GM12878 (cell line): ENCODE measurements around the gene WDR93. TPM values are rescaled to one million over a fixed set of nuclear protein-coding genes. Genes with fewer than 3 reads are reported as not detected.

Experiments used
- ATAC-seq: fragments of 200-7000 bp; cut with Tn5 transposase; 3 replicates; pipeline ENCODE4 v1.9.1; 2020; ENCODE audit warnings: mild to moderate bottlenecking, moderate library complexity
- BruUV-seq: library from RNA; stranded (reverse); fragments of 400-500 nt; replicated peaks from 2 replicates; lab custom pipeline; 2021; lab: Mats Ljungman, UMichigan
- CTCF ChIA-PET: fragments of 300-600 bp; sonication (Branson Sonifier 250); formaldehyde crosslinking; extraction: SDS; loops from one replicate; lab custom pipeline; 2021; ENCODE audit warnings: inconsistent platforms; lab: Yijun Ruan, JAX
- POLR2A ChIA-PET: fragments of 350-600 bp; formaldehyde crosslinking; extraction: SDS; loops from one replicate; lab custom pipeline; 2021; ENCODE audit warnings: inconsistent platforms; lab: Charles Lee
- RAD21 ChIA-PET: fragments of 300-600 bp; sonication (Branson Sonifier 250); formaldehyde crosslinking; loops from one replicate; lab custom pipeline; 2023; ENCODE audit warnings: antibody characterized with exemption; ENCODE audit not compliant: unreplicated experiment; lab: Charles Lee
- SMC1A ChIA-PET: fragments of 300-600 bp; sonication (Branson Sonifier 250); formaldehyde crosslinking; loops from one replicate; lab custom pipeline; 2023; ENCODE audit not compliant: unreplicated experiment, uncharacterized antibody; lab: Charles Lee
- DNase-seq: peaks from one replicate; pipeline ENCODE4 v3.0.0-alpha.2; 2011; ENCODE audit warnings: low read depth, low spot score
- FAIRE-seq: peaks from 3 replicates; lab custom pipeline; 2011; peaks lifted over from hg19 to GRCh38; lab: Jason Lieb, UNC
- H2AFZ ChIP-seq: 2 replicates; pipeline ENCODE4 v1.6.0; 2011; ENCODE audit warnings: low read depth, low read length, control low read depth; ENCODE audit not compliant: control insufficient read depth
- H3K27ac ChIP-seq: 2 replicates; pipeline ENCODE4 v1.5.1; 2011; ENCODE audit warnings: control low read depth; ENCODE audit not compliant: control insufficient read depth, insufficient read depth
- H3K27me3 ChIP-seq, 2 experiments: replicated peaks in 1 of 2; 2 replicates each; pipeline versions ENCODE4 v1.6.0 to v1.6.1; 2011; ENCODE audit warnings: low read length in 1 of 2; ENCODE audit not compliant: control insufficient read depth in 2 of 2, insufficient read depth in 2 of 2
- H3K36me3 ChIP-seq, 2 experiments: 2 replicates each; pipeline ENCODE4 v1.5.1; 2011; ENCODE audit warnings: low read length in 1 of 2; ENCODE audit not compliant: control insufficient read depth in 2 of 2, insufficient read depth in 2 of 2
- H3K4me1 ChIP-seq: 2 replicates; pipeline ENCODE4 v1.6.1; 2011; ENCODE audit warnings: mild to moderate bottlenecking, low read length, moderate library complexity, mixed read lengths; ENCODE audit not compliant: control insufficient read depth, insufficient read depth
- H3K4me2 ChIP-seq: 2 replicates; pipeline ENCODE4 v1.6.0; 2011; ENCODE audit warnings: control low read depth; ENCODE audit not compliant: control insufficient read depth, insufficient read depth
- H3K4me3 ChIP-seq: fragments of 200-600 bp; sonication (generic); 2 replicates; pipeline ENCODE4 v1.5.1; 2016
- H3K79me2 ChIP-seq: 2 replicates; pipeline ENCODE4 v1.6.0; 2011; ENCODE audit warnings: low read length; ENCODE audit not compliant: control insufficient read depth, insufficient read depth
- H3K9ac ChIP-seq: 2 replicates; pipeline ENCODE4 v1.8.0; 2011; ENCODE audit warnings: low read length, control low read depth, mixed read lengths; ENCODE audit not compliant: control insufficient read depth, insufficient read depth
- H3K9me3 ChIP-seq: replicated peaks from 3 replicates; pipeline ENCODE4 v1.5.1; 2011; ENCODE audit warnings: mild to moderate bottlenecking, low read length; ENCODE audit not compliant: control insufficient read depth, insufficient read depth
- H4K20me1 ChIP-seq: 2 replicates; pipeline ENCODE4 v1.6.0; 2011; ENCODE audit not compliant: control insufficient read depth, insufficient read depth
- CREM ChIP-seq: IDR thresholded peaks from 2 replicates; pipeline ENCODE4 v1.6.1; 2014; ENCODE audit warnings: antibody characterized with exemption, low read depth
- GATAD2B ChIP-seq: fragments of 450-650 bp; conservative IDR thresholded peaks from 2 replicates; pipeline ENCODE4 v1.6.1; 2017; ENCODE audit warnings: low read depth, mild to moderate bottlenecking, moderate library complexity
- RELA ChIP-seq: fragments of 450-650 bp; IDR thresholded peaks from 2 replicates; pipeline ENCODE4 v1.8.0; 2014; ENCODE audit warnings: borderline replicate concordance; ENCODE audit not compliant: partially characterized antibody
- SMARCA5 ChIP-seq: fragments of 450-650 bp; IDR thresholded peaks from 2 replicates; pipeline ENCODE4 v1.6.1; 2017; ENCODE audit warnings: mild to moderate bottlenecking
- SUZ12 ChIP-seq: fragments of 200-600 bp; sonication (generic); IDR thresholded peaks from one replicate; pipeline ENCODE4 v1.6.1; 2018; ENCODE audit warnings: antibody characterized with exemption, mild to moderate bottlenecking; ENCODE audit not compliant: unreplicated experiment
- WRNIP1 ChIP-seq: IDR thresholded peaks from 2 replicates; pipeline ENCODE4 v1.6.1; 2011; ENCODE audit warnings: low read depth, low read length, improper control_type of control experiment, borderline replicate concordance
- ZBED1 ChIP-seq: IDR thresholded peaks from 2 replicates; pipeline ENCODE4 v1.6.1; 2016; ENCODE audit warnings: borderline replicate concordance
- WGBS: methylation state at CpG from one replicate; pipeline ENCODE4 v1.1.6; 2016; ENCODE audit warnings: low lambda C conversion rate; ENCODE audit not compliant: insufficient replicate concordance, insufficient coverage; ENCODE audit errors: missing lambda C conversion rate; 5-methylcytosine and 5-hydroxymethylcytosine counted together
- in situ Hi-C: fragments of 300-500 bp; cut with MboI; formaldehyde crosslinking; loops from 9 replicates; pipeline ENCODE4 v1.14.3; 2018; ENCODE audit warnings: mixed read lengths
- intact Hi-C: fragments of 100-400 bp; cut with micrococcal nuclease; formaldehyde crosslinking; loops from one replicate; pipeline ENCODE4 v1.14.2; 2022; ENCODE audit not compliant: unreplicated experiment
- polyA plus RNA-seq, 11 experiments: library from polyadenylated mRNA; depleted of rRNA in 4 of 11; unstranded in 6 of 11; stranded (reverse) in 5 of 11; fragments of >200 nt; fragmentation: Nextera tagmentation in 4 of 11; fragmentation: Illumina TruSeq in 1 of 11; extraction: Ambion mirVana in 4 of 11; extraction: Trizol in 1 of 11; gene quantifications; 1 replicate in 1 of 11; 2 replicates in 10 of 11; pipeline versions ENCODE4 v1.2.1 to v1.2.3, GENCODE V29; 2011 to 2016; ENCODE audit warnings: inconsistent platforms in 2 of 11, missing spikeins in 2 of 11, low read depth in 1 of 11
- total RNA-seq, 4 experiments: library from RNA; depleted of rRNA in 3 of 4; stranded (reverse); fragments of >200 nt in 3 of 4; fragmentation: Illumina TruSeq in 1 of 4; extraction: Trizol in 1 of 4; gene quantifications; 2 replicates each; pipeline versions ENCODE4 v1.2.1 to v1.2.3, GENCODE V29; 2013 to 2021
- TF ChIP-seq, protein P1 (sequence below): IDR thresholded peaks from 2 replicates; pipeline ENCODE4 v1.6.1; 2012; ENCODE audit warnings: low read depth, low read length, improper control_type of control experiment
- TF ChIP-seq, protein P2 (sequence below): fragments of 450-650 bp; IDR thresholded peaks from 2 replicates; pipeline ENCODE4 v1.6.1; 2016; ENCODE audit warnings: mild to moderate bottlenecking, moderate library complexity, borderline replicate concordance
- TF ChIP-seq, protein P3 (sequence below): fragments of 450-650 bp; IDR thresholded peaks from 2 replicates; pipeline ENCODE4 v1.6.1; 2014; ENCODE audit warnings: mild to moderate bottlenecking

WDR93 gene
- total and polyA plus RNA-seq, 10 of the 15 experiments (the other 5 are each of a cell fraction or from before 2014, with no cell fraction given): not detected

DNA sequence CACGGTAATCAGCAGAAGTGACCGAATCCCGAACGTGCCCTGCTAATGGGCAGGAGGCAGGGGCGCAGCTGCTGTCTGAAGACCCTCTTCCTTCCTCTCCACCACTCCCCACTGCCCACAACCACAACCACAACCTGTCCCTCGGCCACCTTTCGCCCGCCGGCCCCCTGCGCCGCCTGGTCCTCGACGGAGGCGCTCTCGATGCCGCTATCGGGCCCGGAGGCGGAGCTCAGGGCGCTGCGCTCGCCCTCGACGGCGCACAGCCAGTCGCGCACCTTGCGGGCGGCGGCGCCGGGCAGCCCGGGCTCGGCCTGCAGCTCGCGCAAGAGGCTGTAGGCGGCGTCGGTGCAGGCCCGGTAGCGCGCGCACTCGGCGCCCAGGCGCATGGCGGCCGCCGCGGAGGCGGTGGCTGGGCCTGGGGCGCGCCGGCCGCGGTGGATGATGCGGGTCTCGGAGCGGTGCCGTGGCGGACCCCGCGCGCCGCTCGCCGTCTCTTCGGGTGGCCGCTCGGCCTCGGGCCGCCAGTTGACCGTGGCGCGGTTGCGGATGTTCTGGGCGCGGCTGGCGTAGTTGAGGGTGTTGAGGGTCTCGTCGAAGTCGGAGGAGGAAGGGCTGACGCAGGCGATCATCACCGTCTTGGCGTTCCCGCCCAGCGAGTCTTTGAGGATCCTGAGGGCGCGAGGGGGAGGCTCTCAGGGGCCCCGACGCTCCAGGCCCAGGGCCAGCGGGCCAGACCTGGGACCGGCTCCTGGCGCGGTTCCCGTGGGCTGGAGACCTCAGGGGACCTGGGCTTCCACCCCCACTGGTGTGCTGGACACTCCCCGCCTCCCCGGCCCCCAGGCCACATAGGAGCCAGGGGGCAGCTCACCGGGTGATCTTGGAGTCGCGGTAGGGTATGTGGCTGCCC, 42.3 kb upstream of the WDR93 start (continued):
- TF ChIP-seq, protein P1, sequence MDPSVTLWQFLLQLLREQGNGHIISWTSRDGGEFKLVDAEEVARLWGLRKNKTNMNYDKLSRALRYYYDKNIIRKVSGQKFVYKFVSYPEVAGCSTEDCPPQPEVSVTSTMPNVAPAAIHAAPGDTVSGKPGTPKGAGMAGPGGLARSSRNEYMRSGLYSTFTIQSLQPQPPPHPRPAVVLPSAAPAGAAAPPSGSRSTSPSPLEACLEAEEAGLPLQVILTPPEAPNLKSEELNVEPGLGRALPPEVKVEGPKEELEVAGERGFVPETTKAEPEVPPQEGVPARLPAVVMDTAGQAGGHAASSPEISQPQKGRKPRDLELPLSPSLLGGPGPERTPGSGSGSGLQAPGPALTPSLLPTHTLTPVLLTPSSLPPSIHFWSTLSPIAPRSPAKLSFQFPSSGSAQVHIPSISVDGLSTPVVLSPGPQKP: no peak
- no peak for TF ChIP-seq WRNIP1
- TF ChIP-seq, all 136 proteins: peak for 0

DNA sequence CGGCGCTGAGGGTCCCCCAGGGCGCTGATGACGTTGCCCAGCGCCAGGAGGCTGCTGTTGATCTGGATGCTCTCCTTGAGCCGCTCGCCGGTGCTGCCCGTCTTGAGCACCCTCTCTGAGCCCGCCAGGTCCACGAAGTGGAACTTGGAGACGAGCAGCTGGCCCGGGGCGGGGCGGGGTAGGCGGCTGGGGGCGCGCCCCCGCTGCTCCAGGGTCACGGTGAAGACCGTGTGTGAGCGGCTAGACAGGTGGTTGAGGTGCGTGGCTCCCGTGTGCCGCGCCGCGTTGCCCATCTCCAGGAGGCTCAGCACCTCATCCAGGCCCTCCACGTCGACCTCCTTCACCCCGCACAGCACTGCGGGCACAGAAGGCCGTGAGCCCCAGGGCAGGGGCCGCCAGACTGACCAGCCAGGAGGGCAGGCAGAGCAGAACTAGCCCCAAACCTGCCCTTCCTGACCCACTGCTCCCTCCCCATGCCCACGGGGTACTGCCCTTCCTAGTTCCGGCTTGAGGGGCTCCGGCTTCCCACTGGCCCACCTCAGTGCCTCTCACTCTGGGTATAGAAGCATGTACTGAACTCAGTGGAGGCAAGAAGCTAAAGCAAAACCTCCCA, 41.5 kb upstream of the WDR93 start:
- ChIA-PET SMC1A (no interaction called here), CTCF (no interaction called here), RAD21 (no interaction called here), POLR2A (no interaction called here)
- FAIRE-seq (no peak), ATAC-seq (no peak), DNase-seq (no peak)
- intact Hi-C loops (no loop called here), in situ Hi-C loops (no loop called here)
- no peak overlapping the region for H3K4me3 ChIP-seq
- no peaks in the 10 kb centered on the region for H3K4me1 ChIP-seq
- BruUV-seq: no TSS peak
- WGBS: 78% methylated on average over 25 of the region's 37 CpGs
- no peaks in the 10 kb centered on the region for H4K20me1 ChIP-seq
- no peak overlapping the region for H3K9ac ChIP-seq
- no peak overlapping the region for H3K27ac ChIP-seq
- no peak overlapping the region for H2AFZ ChIP-seq
- no peaks in the 10 kb centered on the region for H3K79me2 ChIP-seq
- TF ChIP-seq CREM: no peak
- TF ChIP-seq GATAD2B: no peak
- no peak for TF ChIP-seq SMARCA5
- TF ChIP-seq ZBED1: no peak
- TF ChIP-seq SUZ12: no peak
- TF ChIP-seq, protein P2, sequence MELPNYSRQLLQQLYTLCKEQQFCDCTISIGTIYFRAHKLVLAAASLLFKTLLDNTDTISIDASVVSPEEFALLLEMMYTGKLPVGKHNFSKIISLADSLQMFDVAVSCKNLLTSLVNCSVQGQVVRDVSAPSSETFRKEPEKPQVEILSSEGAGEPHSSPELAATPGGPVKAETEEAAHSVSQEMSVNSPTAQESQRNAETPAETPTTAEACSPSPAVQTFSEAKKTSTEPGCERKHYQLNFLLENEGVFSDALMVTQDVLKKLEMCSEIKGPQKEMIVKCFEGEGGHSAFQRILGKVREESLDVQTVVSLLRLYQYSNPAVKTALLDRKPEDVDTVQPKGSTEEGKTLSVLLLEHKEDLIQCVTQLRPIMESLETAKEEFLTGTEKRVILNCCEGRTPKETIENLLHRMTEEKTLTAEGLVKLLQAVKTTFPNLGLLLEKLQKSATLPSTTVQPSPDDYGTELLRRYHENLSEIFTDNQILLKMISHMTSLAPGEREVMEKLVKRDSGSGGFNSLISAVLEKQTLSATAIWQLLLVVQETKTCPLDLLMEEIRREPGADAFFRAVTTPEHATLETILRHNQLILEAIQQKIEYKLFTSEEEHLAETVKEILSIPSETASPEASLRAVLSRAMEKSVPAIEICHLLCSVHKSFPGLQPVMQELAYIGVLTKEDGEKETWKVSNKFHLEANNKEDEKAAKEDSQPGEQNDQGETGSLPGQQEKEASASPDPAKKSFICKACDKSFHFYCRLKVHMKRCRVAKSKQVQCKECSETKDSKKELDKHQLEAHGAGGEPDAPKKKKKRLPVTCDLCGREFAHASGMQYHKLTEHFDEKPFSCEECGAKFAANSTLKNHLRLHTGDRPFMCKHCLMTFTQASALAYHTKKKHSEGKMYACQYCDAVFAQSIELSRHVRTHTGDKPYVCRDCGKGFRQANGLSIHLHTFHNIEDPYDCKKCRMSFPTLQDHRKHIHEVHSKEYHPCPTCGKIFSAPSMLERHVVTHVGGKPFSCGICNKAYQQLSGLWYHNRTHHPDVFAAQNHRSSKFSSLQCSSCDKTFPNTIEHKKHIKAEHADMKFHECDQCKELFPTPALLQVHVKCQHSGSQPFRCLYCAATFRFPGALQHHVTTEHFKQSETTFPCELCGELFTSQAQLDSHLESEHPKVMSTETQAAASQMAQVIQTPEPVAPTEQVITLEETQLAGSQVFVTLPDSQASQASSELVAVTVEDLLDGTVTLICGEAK: no peak
- TF ChIP-seq, protein P3, sequence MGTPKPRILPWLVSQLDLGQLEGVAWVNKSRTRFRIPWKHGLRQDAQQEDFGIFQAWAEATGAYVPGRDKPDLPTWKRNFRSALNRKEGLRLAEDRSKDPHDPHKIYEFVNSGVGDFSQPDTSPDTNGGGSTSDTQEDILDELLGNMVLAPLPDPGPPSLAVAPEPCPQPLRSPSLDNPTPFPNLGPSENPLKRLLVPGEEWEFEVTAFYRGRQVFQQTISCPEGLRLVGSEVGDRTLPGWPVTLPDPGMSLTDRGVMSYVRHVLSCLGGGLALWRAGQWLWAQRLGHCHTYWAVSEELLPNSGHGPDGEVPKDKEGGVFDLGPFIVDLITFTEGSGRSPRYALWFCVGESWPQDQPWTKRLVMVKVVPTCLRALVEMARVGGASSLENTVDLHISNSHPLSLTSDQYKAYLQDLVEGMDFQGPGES: no peak
- no peak for TF ChIP-seq RELA
- no peaks in the 10 kb centered on the region for H3K27me3 ChIP-seq
- H3K4me2 ChIP-seq: no peak overlapping the region
- H3K9me3 ChIP-seq: no peaks in the 10 kb centered on the region
- no peaks in the 10 kb centered on the region for H3K36me3 ChIP-seq
